LNCaP clone FGC (cell line): ENCODE measurements around the gene VTCN1.

Experiments
- DNase-seq: peaks from one replicate; pipeline ENCODE4 v3.0.0-alpha.2; 2011; ENCODE audit warnings: low read depth
- H3K4me3 ChIP-seq: 2 replicates; pipeline ENCODE4 v1.5.1; 2011; ENCODE audit warnings: mild to moderate bottlenecking, low read depth, low read length, control low read depth
- TF ChIP-seq, protein P1 (sequence below): IDR thresholded peaks from 2 replicates; pipeline ENCODE4 v1.5.1; 2012; ENCODE audit warnings: mild to moderate bottlenecking; ENCODE audit not compliant: control insufficient read depth, insufficient read depth; ENCODE audit errors: extremely low read depth

Gene VTCN1

DNA sequence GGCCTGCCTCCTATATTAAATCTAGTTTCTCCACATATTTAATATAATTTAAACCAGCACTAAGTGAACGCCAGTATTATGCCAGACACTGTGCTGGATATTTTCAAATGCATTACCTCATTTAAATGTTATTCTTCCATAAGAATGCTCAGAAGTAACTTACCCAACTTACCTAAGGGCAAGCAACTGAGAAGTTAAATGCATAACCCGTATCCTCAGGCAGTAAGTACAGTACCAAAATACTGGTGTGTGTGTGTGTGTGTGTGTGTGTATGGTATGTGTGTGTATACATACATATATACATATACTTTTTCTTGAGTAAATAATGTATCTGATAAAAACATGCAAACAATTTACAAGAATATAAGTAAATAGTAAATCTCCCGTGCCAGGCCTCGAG lies 80.2 kb downstream of the VTCN1 start:
- DNase-seq: no peak
- TF ChIP-seq, protein P1, sequence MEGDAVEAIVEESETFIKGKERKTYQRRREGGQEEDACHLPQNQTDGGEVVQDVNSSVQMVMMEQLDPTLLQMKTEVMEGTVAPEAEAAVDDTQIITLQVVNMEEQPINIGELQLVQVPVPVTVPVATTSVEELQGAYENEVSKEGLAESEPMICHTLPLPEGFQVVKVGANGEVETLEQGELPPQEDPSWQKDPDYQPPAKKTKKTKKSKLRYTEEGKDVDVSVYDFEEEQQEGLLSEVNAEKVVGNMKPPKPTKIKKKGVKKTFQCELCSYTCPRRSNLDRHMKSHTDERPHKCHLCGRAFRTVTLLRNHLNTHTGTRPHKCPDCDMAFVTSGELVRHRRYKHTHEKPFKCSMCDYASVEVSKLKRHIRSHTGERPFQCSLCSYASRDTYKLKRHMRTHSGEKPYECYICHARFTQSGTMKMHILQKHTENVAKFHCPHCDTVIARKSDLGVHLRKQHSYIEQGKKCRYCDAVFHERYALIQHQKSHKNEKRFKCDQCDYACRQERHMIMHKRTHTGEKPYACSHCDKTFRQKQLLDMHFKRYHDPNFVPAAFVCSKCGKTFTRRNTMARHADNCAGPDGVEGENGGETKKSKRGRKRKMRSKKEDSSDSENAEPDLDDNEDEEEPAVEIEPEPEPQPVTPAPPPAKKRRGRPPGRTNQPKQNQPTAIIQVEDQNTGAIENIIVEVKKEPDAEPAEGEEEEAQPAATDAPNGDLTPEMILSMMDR: no peak
- no peak overlapping the region for H3K4me3 ChIP-seq

DNA sequence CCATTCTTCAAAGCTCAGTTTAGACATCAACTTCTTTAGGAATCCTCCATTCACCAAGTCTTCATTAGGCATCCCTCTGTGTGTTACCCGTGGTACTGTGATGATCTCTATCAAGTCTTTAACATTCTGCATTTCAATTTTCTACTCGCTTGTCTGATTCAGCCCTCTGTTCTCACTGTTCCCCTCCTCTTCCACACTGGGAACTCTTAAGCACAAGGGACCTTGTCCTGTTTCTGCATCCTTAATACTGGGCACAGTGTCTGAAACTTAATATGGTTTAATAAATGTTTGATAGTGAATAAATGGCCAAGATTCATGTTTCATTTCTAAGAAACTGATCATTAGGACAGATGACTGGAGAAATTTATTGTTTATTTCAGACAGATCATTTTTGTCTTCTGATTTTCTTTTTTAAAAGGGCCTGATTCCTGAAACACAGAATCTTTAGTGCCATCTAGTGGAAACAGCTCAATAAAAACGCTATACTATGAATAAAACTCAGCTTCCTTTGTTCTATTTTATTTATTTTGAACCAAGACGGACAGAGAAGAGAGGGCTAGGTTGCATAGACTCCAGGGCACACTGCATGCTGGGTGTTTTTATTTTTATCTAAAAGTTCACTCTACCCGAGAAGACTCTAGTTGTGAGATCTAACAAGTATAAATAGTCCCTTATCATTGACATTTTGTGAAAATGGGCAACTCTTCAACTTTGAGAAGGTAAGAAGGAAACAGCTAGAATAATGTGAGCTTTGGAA lies 82.2 kb downstream of the VTCN1 start:
- TF ChIP-seq, protein P1: peak; percentile 42
- DNase-seq: peak; percentile 57

DNA sequence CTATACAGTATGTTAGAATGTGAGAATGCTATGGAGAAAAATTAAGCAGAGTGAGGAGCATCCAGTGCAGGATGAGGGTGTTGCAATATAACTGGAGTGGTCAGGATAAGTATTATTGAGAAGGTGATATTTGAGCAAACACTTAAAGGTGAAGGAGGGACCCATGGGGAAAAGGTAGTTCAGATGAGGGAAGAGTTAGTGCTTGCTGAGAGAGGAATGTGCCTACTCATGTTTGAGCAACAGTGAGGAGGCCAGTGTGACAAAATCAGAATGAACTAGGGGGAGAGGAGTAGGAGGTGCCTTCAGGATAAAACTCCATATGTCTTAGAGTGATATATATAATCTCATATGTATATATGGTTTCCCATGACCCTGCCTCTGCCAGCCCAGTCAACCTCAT lies 82.9 kb downstream of the VTCN1 start:
- no peak for DNase-seq
- TF ChIP-seq, protein P1: no peak
- H3K4me3 ChIP-seq: no peak overlapping the region

More for the DNA sequence above, 82.2 kb downstream of the VTCN1 start:
- no peak overlapping the region for H3K4me3 ChIP-seq

DNA sequence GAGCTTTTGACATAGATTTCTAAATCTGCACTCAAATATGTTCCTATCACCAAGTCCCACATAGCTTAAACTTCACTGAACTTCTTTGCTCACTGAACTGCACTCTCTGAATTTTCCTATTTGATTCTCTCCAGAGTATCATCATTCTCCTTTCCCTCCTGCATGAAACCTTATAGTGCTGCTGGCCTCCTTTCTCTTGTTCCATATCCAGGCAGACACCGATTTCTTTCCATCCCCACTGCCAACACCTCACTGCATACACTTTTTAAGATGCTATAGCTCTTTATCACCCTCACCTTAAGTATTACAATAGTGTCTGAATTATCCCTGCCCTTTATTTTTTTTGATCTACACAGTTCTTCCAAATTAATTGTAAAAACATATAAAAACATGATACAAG lies 86.1 kb downstream of the VTCN1 start:
- no peak overlapping the region for H3K4me3 ChIP-seq
- TF ChIP-seq, protein P1: no peak
- DNase-seq: no peak

DNA sequence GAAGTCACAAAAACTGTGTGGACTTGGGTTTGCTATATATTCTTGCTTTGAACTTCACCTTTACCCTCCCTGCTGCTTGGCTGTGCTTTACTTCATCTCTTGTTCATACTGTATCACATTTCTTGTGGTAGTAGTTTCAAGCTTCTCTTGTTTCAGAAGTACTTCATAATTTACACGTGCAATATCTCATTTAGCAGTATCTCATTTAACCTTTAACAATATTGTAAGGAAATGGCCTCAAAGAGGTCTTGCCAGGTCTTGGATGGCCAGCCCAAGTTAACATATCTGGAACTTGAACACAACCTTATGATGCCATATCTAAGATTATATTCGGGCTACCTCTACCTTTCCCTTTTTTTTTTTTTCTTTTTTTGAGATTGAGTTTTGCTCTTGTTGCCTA lies 87.5 kb downstream of the VTCN1 start:
- no peak overlapping the region for H3K4me3 ChIP-seq
- TF ChIP-seq, protein P1: no peak
- DNase-seq: no peak

DNA sequence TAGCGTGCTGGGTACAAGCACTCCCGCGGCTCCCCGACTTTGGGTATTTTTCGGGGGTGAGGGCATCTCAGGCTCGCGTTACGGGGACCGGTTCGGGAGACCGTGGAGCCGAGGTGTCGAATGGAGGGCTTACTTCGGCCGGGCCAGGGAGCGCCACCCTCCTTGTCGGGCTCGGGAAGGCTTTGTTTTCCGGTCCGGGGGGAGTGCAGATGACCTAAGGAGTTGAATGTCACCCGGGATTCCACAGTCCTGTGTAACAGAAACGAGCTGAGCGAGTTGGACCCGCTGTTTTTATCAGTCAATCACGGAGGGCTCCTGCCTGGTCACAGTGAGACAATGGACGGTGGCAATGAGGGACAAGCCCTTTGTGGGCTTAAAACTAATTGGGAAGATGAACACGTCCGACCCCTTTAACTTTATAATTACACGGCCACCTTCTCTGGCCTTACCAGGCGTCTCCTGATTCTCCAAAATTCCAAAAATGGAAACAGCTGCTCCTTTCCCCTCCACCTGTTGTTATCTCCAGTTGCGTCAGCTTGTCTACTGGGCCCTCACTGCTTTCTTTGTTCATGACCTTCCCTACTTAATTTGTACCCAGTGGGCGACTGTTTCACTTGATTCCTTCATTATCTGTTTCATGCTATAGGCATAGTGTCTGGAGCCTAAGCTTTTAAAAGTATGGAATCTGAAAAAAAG lies 88.2 kb downstream of the VTCN1 start:
- TF ChIP-seq, protein P1: no peak
- H3K4me3 ChIP-seq: peak overlapping the region; percentile 71
- DNase-seq: no peak
